CD4-positive, alpha-beta T cell treated with Interleukin-10 for 1 hour (primary cell): ENCODE data around the gene TNFSF11.

ENCODE experiments used
- DNase-seq: peaks from one replicate; pipeline ENCODE4 v3.0.0-alpha.2; 2020

The TNFSF11 gene

DNA sequence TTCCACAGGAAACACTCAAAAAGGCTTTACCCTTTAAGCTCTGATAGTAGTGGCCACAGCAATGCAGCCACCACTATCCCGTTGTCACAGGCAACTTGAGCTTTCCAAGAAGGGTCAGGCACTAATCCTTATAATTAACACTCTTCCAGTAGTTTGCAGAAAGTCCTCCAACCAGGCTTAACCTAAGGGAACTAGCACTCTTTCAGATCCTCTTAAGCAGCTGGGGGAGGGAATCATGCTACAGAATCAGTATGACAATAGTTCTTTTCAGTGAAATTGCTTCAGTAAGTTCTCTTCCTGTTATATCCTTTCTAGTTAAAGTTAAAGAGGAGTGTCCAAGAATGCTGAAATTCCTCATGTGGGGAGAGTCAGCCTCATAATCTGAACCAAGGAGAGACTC lies 82.2 kb downstream of the TNFSF11 start:
- no peak for DNase-seq

GRCh38 chr13:42656958-42657357 lies 83.0 kb downstream of the TNFSF11 start:
- DNase-seq: no peak
